Uterus (tissue), 4 donors: Measurements from ENCODE around the gene ITGAV. TPM values are rescaled to one million over a fixed set of nuclear protein-coding genes. Genes with fewer than 3 reads are reported as not detected.

Experiments
- DNase-seq, 2 donors: peaks; one replicate each; pipeline ENCODE4 v3.0.0-alpha.2; 2019 to 2020
- H3K27ac ChIP-seq, 2 donors: fragments of 200-600 bp; sonication (generic); 1 replicate in 1 of 2; 2 replicates in 1 of 2; pipeline ENCODE4 v1.5.1; 2016 to 2018
- H3K27me3 ChIP-seq, 2 donors: fragments of 200-600 bp; sonication (generic); one replicate each; pipeline ENCODE4 v1.5.1; 2018 to 2019; ENCODE audit warnings: control low read depth in 1 of 2
- H3K36me3 ChIP-seq, 2 donors: fragments of 200-600 bp; sonication (generic); one replicate each; pipeline ENCODE4 v1.5.1; 2019; ENCODE audit warnings: control low read depth in 1 of 2
- H3K4me1 ChIP-seq, 2 donors: fragments of 200-600 bp; sonication (generic); one replicate each; pipeline ENCODE4 v1.5.1; 2018 to 2019; ENCODE audit warnings: control low read depth in 1 of 2
- H3K4me3 ChIP-seq, 2 donors: fragments of 200-600 bp; sonication (generic); 1 replicate in 1 of 2; 2 replicates in 1 of 2; pipeline ENCODE4 v1.5.1; 2018 to 2019; ENCODE audit warnings: mild to moderate bottlenecking in 1 of 2
- H3K9me3 ChIP-seq, 2 donors: fragments of 200-600 bp; sonication (generic); one replicate each; pipeline ENCODE4 v1.5.1; 2019; ENCODE audit warnings: control low read depth in 1 of 2
- CTCF ChIP-seq, 4 experiments: fragments of 200-600 bp in 2 of 4; fragments of 450-650 bp in 2 of 4; sonication (generic) in 2 of 4; IDR thresholded peaks; one replicate each; pipeline ENCODE4 v1.5.1; 2016 to 2019; ENCODE audit warnings: antibody characterized with exemption in 4 of 4, mild to moderate bottlenecking in 2 of 4, moderate library complexity in 1 of 4
- POLR2A ChIP-seq, 2 donors: fragments of 450-650 bp; IDR thresholded peaks; one replicate each; pipeline ENCODE4 v1.6.1; 2016; ENCODE audit warnings: antibody characterized with exemption in 2 of 2, mild to moderate bottlenecking in 1 of 2, moderate library complexity in 1 of 2
- intact Hi-C: fragments of 100-400 bp; cut with DNase I; formaldehyde crosslinking; loops from one replicate; pipeline ENCODE4 v1.15.1; 2023; ENCODE audit warnings: low total_unique reads
- total RNA-seq, 4 donors: library from RNA; depleted of rRNA in 3 of 4; stranded (reverse); fragments of >200 nt in 3 of 4; gene quantifications; one replicate each; pipeline versions ENCODE4 v1.1.0 to v1.2.4, GENCODE V29; 2014 to 2023
- donor health status: DM: yes; HTN: yes; CAD: no.

Gene ITGAV
- total RNA-seq, 4 donors from 2014 or later, result 76.9 to 232 (median 104) TPM

GRCh38 chr2:186716899-186717298 lies 127.0 kb downstream of the ITGAV start:
- no peak for TF ChIP-seq CTCF (IDR thresholded peaks at IDR 0.05)
- no peak for TF ChIP-seq POLR2A (IDR thresholded peaks at IDR 0.05)
- H3K27me3 ChIP-seq, result no peaks in the 10 kb centered on the region
- no peak for DNase-seq
- no peak overlapping the region for H3K27ac ChIP-seq
- no peaks in the 10 kb centered on the region for H3K4me1 ChIP-seq
- H3K36me3 ChIP-seq, result no peaks in the 10 kb centered on the region
- intact Hi-C loops, result no loop called here
- H3K9me3 ChIP-seq, result no peaks in the 10 kb centered on the region
- H3K4me3 ChIP-seq, result no peak overlapping the region

GRCh38 chr2:186717320-186718007 lies 127.6 kb downstream of the ITGAV start:
- intact Hi-C loops, result no loop called here
- DNase-seq, result no peak
- Histone ChIP-seq H3K4me3 (no peak overlapping the region), H3K36me3 (no peaks in the 10 kb centered on the region), H3K27ac (no peak overlapping the region), H3K27me3 (no peaks in the 10 kb centered on the region), H3K9me3 (no peaks in the 10 kb centered on the region), H3K4me1 (no peaks in the 10 kb centered on the region)
- TF ChIP-seq POLR2A (IDR thresholded peaks at IDR 0.05) (no peak), CTCF (IDR thresholded peaks at IDR 0.05) (no peak)

GRCh38 chr2:186718122-186718521 lies 128.3 kb downstream of the ITGAV start:
- H3K27me3 ChIP-seq, result no peaks in the 10 kb centered on the region
- H3K4me3 ChIP-seq, result no peak overlapping the region
- no peak for DNase-seq
- H3K27ac ChIP-seq, result no peak overlapping the region
- intact Hi-C loops, result no loop called here
- no peaks in the 10 kb centered on the region for H3K9me3 ChIP-seq
- H3K36me3 ChIP-seq, result no peaks in the 10 kb centered on the region
- TF ChIP-seq POLR2A (IDR thresholded peaks at IDR 0.05) (no peak), CTCF (IDR thresholded peaks at IDR 0.05) (no peak)
- no peaks in the 10 kb centered on the region for H3K4me1 ChIP-seq

GRCh38 chr2:186718903-186719302 lies 129.0 kb downstream of the ITGAV start:
- Histone ChIP-seq H3K27ac (no peak overlapping the region), H3K27me3 (no peaks in the 10 kb centered on the region), H3K9me3 (no peaks in the 10 kb centered on the region), H3K4me3 (no peak overlapping the region), H3K4me1 (no peaks in the 10 kb centered on the region), H3K36me3 (no peaks in the 10 kb centered on the region)
- DNase-seq, result no peak
- intact Hi-C loops, result no loop called here
- TF ChIP-seq POLR2A (IDR thresholded peaks at IDR 0.05) (no peak), CTCF (IDR thresholded peaks at IDR 0.05) (no peak)

- DNase-seq, result no peak
- no peaks in the 10 kb centered on the region for H3K4me1 ChIP-seq
- no peaks in the 10 kb centered on the region for H3K27me3 ChIP-seq
- TF ChIP-seq POLR2A (IDR thresholded peaks at IDR 0.05) (no peak), CTCF (IDR thresholded peaks at IDR 0.05) (no peak)
- intact Hi-C loops, result no loop called here
- H3K4me3 ChIP-seq, result no peak overlapping the region
- no peaks in the 10 kb centered on the region for H3K9me3 ChIP-seq
- no peak overlapping the region for H3K27ac ChIP-seq
- H3K36me3 ChIP-seq, result no peaks in the 10 kb centered on the region
Measured at GRCh38 chr2:186721956-186722355, 132.1 kb downstream of the ITGAV start.
